H1 (cell line): Measurements from ENCODE around the gene MAFG. TPM values are rescaled to one million over a fixed set of nuclear protein-coding genes. Genes with fewer than 3 reads are reported as not detected.

Experiments
- ASH2L ChIP-seq: fragments of 200-600, 300-600 bp; sonication (generic); IDR thresholded peaks from one replicate; pipeline ENCODE4 v1.7.1; 2017; ENCODE audit warnings: low read length
- BCL11A ChIP-seq, 2 experiments: IDR thresholded peaks; one replicate each; pipeline ENCODE4 v1.6.1; 2011; ENCODE audit warnings: low read depth in 2 of 2, low read length in 2 of 2, mild to moderate bottlenecking in 2 of 2
- BRCA1 ChIP-seq: IDR thresholded peaks from 2 replicates; pipeline ENCODE4 v1.6.1; 2012; ENCODE audit warnings: low read depth, low read length, improper control_type of control experiment
- CHD1 ChIP-seq: IDR thresholded peaks from 2 replicates; pipeline ENCODE4 v1.6.1; 2012; ENCODE audit warnings: low read depth, low read length, improper control_type of control experiment
- CREB1 ChIP-seq: IDR thresholded peaks from 2 replicates; pipeline ENCODE4 v1.6.1; 2012; ENCODE audit warnings: inconsistent platforms
- GTF2F1 ChIP-seq: IDR thresholded peaks from 2 replicates; pipeline ENCODE4 v1.6.1; 2012; ENCODE audit warnings: low read depth, low read length, improper control_type of control experiment, borderline replicate concordance
- JUN ChIP-seq: IDR thresholded peaks from 2 replicates; pipeline ENCODE4 v1.6.1; 2011; ENCODE audit warnings: low read depth, mild to moderate bottlenecking, improper control_type of control experiment, low read length
- KDM1A ChIP-seq: fragments of 200-600, 300-600 bp; sonication (generic); IDR thresholded peaks from 2 replicates; pipeline ENCODE4 v1.7.1; 2016; ENCODE audit warnings: mild to moderate bottlenecking, low read length, borderline replicate concordance
- KDM4A ChIP-seq: IDR thresholded peaks from one replicate; pipeline ENCODE4 v1.7.1; 2012; ENCODE audit warnings: low read depth, mild to moderate bottlenecking, moderate library complexity, low read length, inconsistent platforms; ENCODE audit not compliant: severe bottlenecking
- NANOG ChIP-seq: IDR thresholded peaks from 2 replicates; pipeline ENCODE4 v1.6.1; 2011; ENCODE audit warnings: low read length, low read depth, mild to moderate bottlenecking, inconsistent platforms; ENCODE audit not compliant: insufficient read depth, poor library complexity, severe bottlenecking
- PHF8 ChIP-seq: fragments of 200-600 bp; sonication (generic); conservative IDR thresholded peaks from 2 replicates; pipeline ENCODE4 v1.7.1; 2012; ENCODE audit warnings: low read depth, mild to moderate bottlenecking, inconsistent platforms, low read length, moderate library complexity
- POLR2A ChIP-seq, 2 experiments: IDR thresholded peaks; 1 replicate in 1 of 2; 2 replicates in 1 of 2; pipeline ENCODE4 v1.6.1; 2011; ENCODE audit warnings: low read depth in 2 of 2, low read length in 2 of 2, mild to moderate bottlenecking in 2 of 2; ENCODE audit errors: control extremely low read depth in 1 of 2
- RAD21 ChIP-seq, 2 experiments: IDR thresholded peaks in 1 of 2; conservative IDR thresholded peaks in 1 of 2; 2 replicates each; pipeline ENCODE4 v1.6.1; 2011; ENCODE audit warnings: low read depth in 2 of 2, low read length in 2 of 2, improper control_type of control experiment in 1 of 2, inconsistent platforms in 1 of 2, mild to moderate bottlenecking in 1 of 2, moderate library complexity in 1 of 2
- RFX5 ChIP-seq: IDR thresholded peaks from 2 replicates; pipeline ENCODE4 v1.6.1; 2011; ENCODE audit warnings: low read depth, low read length, improper control_type of control experiment, borderline replicate concordance
- RNF2 ChIP-seq: fragments of 200-900, 300-1000 bp; sonication (generic); IDR thresholded peaks from 2 replicates; pipeline ENCODE4 v1.7.1; 2016; ENCODE audit warnings: borderline replicate concordance, low read depth, mild to moderate bottlenecking, antibody characterized with exemption, low read length; ENCODE audit not compliant: poor library complexity, severe bottlenecking; ENCODE audit errors: missing control alignments
- SAP30 ChIP-seq: fragments of 300-600 bp; sonication (generic); IDR thresholded peaks from 2 replicates; pipeline ENCODE4 v1.7.1; 2012; ENCODE audit warnings: low read length, moderate library complexity, mild to moderate bottlenecking, inconsistent platforms; ENCODE audit not compliant: insufficient read depth, insufficient replicate concordance
- SP2 ChIP-seq: IDR thresholded peaks from 2 replicates; pipeline ENCODE4 v1.6.1; 2012; ENCODE audit warnings: mild to moderate bottlenecking, low read length, inconsistent platforms
- SP4 ChIP-seq: IDR thresholded peaks from 2 replicates; pipeline ENCODE4 v1.6.1; 2012; ENCODE audit warnings: low read length, inconsistent platforms
- TEAD4 ChIP-seq: IDR thresholded peaks from 2 replicates; pipeline ENCODE4 v1.6.1; 2012; ENCODE audit warnings: low read depth, low read length, inconsistent platforms, mixed read lengths
- YY1 ChIP-seq: IDR thresholded peaks from 2 replicates; pipeline ENCODE4 v1.6.1; 2011; ENCODE audit warnings: low read depth, mild to moderate bottlenecking, low read length
- ZNF274 ChIP-seq: IDR thresholded peaks from 2 replicates; pipeline ENCODE4 v1.7.0; 2012; ENCODE audit warnings: low read length, borderline replicate concordance; ENCODE audit errors: extremely low read depth
- polyA plus RNA-seq, 7 experiments: library from polyadenylated mRNA; depleted of rRNA in 3 of 7; stranded (reverse) in 5 of 7; unstranded in 2 of 7; fragments of >200 nt in 5 of 7; fragments of 200-250 nt in 2 of 7; gene quantifications; 1 replicate in 5 of 7; 2 replicates in 1 of 7; 4 replicates in 1 of 7; pipeline versions ENCODE4 v1.2.1 to v1.2.3, GENCODE V29; 2011 to 2013; ENCODE audit warnings: missing spikeins in 2 of 7, mixed read lengths in 2 of 7
- total RNA-seq: library from RNA; stranded (reverse); fragmentation: NEBNext Ultra II Directional; extraction: Animal tissue kit (Norgen Biotek cat#: 25700); gene quantifications from 2 replicates; pipeline ENCODE4 v1.2.1, GENCODE V29; 2021
- TF ChIP-seq, protein P1 (sequence below): IDR thresholded peaks from 2 replicates; pipeline ENCODE4 v1.6.1; 2012; ENCODE audit warnings: inconsistent platforms

The MAFG gene
- total and polyA plus RNA-seq, 2 of the 8 experiments (the other 6 are each of a cell fraction or from before 2014, with no cell fraction given), result 25.5 to 26.9 TPM

DNA sequence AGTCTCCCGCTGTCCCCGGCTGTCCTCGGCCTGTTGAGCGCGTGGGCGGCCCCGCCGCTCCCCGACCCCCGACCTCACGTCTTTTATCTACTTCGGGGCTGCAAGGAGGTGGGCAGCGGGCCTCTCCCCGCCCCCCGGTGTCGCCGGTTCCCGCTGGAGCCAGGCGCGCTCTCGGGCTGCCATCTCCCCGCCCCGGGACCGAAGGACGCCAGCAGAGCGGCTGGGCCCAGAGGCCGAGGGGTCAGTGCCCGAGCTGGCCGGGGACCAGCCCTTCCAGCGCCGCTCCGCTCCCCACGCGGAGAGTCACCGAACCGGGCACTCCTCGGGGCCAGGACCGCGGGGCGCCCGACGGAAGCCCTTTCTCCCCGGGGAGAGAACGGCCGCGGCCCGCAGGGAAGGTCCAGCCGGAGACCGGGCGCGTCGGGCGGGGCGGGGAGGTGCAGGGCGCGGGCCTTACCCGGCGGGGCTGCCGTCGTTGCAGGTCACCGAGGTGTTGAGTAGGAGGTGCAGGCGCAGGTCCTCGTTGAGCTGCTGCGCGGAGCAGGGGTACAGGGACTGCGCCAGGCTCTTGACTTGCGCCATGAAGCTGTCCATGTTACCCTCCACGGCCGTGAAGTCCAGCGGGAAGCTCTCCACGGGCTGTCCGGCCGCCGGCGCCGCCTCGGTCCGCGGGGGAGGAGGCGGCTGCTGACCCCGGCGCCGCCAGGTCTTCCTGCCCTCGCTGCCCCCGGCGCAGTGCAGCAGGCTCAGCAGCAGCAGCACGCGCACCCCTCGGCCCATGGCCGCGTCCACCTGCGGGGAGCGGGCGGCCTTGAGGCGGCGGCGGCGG, 32.8 kb upstream of the MAFG start (continued):
- TF ChIP-seq SAP30 (no peak), BRCA1 (no peak), POLR2A (IDR thresholded peaks at IDR 0.05; ENCODE audit: control extremely low read depth in 1 of 2, low read depth in 2 of 2, low read length in 2 of 2) (no peak), ZNF274 (no peak), GTF2F1 (no peak), JUN (no peak), SP4 (no peak), RFX5 (no peak), CHD1 (no peak), KDM1A (no peak), CREB1 (no peak), RAD21 (IDR thresholded peaks at IDR 0.05 in 1 of 2, conservative IDR thresholded peaks at IDR 0.05 in 1 of 2; ENCODE audit: low read depth in 2 of 2, low read length in 2 of 2) (no peak), NANOG (no peak), BCL11A (IDR thresholded peaks at IDR 0.05; ENCODE audit: low read depth in 2 of 2, low read length in 2 of 2) (no peak), TEAD4 (no peak), PHF8 (no peak), SP2 (no peak), RNF2 (no peak), KDM4A (peak; percentile 19), YY1 (no peak), ASH2L (no peak)
- TF ChIP-seq, protein P1, sequence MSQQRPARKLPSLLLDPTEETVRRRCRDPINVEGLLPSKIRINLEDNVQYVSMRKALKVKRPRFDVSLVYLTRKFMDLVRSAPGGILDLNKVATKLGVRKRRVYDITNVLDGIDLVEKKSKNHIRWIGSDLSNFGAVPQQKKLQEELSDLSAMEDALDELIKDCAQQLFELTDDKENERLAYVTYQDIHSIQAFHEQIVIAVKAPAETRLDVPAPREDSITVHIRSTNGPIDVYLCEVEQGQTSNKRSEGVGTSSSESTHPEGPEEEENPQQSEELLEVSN, result peak; percentile 52
